AG08396 (cell line): ENCODE measurements around the gene OR6K3.

ENCODE experiments used
- DNase-seq: peaks from one replicate; pipeline ENCODE4 v3.0.0; 2012; ENCODE audit warnings: low spot score, mixed read lengths

OR6K3 gene

GRCh38 chr1:158687037-158687436 is 33.5 kb downstream of the OR6K3 start:
- no peak for DNase-seq

DNA sequence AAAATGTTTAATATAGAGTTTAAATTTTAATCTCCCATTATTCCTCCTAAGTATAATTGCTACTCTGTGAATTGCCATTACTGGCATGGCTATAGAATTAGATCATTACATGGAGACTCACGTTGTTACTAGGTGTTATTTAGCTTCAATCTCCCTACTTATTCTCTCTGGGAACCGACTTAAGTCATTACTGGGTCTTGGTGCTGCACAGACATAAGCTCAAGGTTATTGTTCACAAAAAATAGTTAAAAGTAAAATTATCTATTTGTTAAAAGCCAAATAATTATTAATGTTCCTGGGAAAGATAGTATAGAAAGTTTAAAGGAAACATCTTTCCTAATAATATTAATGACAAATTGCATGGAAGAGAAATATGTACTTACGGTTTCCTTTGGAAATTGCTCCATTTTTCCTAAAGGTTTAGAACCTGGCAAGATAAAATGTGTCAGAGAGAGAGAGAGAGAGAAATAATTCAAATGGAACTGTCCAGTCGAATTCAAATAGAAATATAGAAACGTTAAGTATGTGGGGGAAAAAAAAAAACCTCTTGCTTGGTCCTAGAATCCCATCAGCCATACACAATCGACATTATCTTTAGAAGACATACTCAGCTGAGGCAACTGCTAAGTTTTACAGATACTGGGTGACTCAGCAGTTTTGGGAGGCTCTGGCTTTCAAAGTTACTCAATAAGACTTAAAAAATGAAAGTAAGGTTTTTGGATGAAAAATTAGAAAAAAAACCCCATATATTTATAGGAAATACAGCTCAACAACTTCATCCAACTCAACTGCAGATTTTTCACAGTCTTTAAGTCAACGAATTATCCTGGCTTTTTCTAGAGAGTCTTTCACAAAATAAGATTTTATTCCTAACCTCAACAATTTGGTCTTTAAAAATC is 34.2 kb downstream of the OR6K3 start, which contains the start of gene SPTA1:
SPTA1 (minus strand) TSS at position 605 of the 899 bp plus-strand sequence; CDS start at position 407, 198 bp downstream.
- no peak for DNase-seq

GRCh38 chr1:158685085-158685484 is 35.4 kb downstream of the OR6K3 start:
- DNase-seq, result no peak

GRCh38 chr1:158681606-158682005 is 38.9 kb downstream of the OR6K3 start:
- DNase-seq, result no peak

DNA sequence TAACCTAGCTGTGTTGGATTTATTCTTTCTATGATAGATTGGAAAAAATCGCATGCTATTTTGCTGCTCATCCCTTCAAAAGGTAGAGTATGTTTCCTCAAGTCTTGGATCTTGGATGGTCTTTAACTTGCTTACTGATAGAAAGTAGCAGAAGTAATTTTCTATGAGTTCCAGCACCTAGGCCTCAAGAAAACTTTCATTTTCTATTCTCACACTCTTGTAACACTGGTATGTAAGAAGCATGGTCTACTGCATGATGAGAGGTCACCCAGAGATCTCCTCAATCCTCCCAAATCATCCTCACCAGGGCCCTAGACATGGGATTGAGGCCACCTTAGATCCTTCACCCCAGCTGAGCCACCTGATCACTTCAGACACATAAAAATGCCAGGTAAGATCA is 41.2 kb downstream of the OR6K3 start:
- DNase-seq, result no peak

DNA sequence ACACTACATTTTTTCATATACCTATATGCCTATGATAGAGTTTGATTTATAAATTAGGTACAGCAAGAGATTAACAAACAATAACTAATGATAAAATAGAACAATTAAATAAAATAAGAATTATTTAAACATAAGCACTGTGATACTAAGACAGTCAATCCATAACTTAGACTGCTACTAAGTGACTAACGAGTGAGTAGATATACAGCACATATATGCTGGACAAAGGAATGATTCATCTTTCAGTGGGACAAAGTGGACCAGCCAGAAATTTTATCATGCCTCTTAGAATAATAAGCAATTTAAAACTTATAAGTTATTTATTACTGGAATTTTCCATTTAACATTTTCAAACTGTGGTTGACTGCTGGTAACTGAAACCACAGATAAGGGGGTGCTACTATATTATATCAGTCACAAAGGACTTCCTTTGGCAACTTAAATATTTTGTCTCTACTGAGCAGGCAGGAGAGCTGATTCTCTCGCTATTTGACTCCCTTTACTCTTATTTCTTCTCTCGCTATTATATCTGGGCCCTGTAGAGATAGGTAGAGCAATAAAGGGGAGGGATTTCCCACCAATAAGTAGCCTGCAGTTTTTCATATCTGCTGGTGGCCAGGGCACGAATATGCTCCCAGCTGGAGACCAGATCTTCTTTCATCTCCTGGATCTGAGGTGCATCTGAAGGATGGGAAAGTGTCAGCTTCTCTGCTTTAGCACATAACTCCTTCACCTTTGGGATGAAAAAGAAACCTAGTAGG is 44.8 kb downstream of the OR6K3 start:
- no peak for DNase-seq

DNA sequence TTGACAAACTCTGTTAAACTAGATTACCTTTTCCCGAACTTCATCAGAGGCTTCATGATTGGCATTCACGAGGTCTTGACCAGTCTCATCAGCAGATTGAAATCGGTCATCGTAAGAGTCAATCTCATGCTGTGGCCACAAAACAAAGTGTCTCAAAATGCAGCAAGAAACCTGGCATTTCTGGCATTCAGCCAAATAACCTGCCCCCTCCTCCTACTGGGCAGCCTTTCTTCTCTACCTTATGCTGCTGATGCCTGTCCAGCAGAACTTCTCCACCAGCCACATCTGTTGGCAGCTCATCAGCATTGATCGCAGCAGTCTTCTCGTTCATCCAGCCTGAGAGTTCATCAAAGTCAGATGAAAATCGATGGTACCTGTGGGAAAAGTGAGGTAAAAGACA is 46.2 kb downstream of the OR6K3 start:
- DNase-seq, result no peak
